Astrocyte of the spinal cord (primary cell): ENCODE measurements around the gene ITGA11.

Experiments
- DNase-seq: peaks from one replicate; pipeline ENCODE4 v3.0.0; 2011; ENCODE audit warnings: low read depth, low spot score
- H3K4me3 ChIP-seq: 2 replicates; pipeline ENCODE4 v1.5.1; 2011; ENCODE audit warnings: low read depth, mild to moderate bottlenecking, low read length, moderate library complexity
- CTCF ChIP-seq: IDR thresholded peaks from 2 replicates; pipeline ENCODE4 v1.5.1; 2012; ENCODE audit warnings: low read depth, mild to moderate bottlenecking, low read length, inconsistent platforms
- in situ Hi-C: cut with HindIII; loops from 2 replicates; pipeline ENCODE4 v1.10.0; 2017; ENCODE audit warnings: low sequenced_read_pairs

Gene ITGA11

DNA sequence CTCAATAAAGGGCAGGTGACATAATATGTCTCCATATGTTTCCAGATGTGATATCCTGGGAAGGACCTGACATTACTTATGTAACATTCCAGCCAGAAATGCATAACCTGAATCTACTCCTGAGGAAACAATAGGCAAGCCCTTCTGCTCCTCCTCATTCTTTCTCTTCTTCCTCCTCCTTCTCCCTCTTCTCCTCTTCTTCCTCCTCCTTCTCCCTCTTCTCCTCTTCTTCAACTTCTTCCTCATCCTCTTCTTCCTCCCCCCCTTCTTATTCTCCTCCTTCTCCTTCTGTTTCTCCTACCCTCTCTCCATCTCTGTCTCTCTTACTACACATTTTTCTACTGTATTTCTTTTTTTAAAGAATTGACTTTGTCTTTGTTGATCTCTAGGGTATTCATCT, 43.5 kb upstream of the ITGA11 start:
- in situ Hi-C loops, result no loop called here
- no peak overlapping the region for H3K4me3 ChIP-seq
- no peak for DNase-seq
- no peak for TF ChIP-seq CTCF

DNA sequence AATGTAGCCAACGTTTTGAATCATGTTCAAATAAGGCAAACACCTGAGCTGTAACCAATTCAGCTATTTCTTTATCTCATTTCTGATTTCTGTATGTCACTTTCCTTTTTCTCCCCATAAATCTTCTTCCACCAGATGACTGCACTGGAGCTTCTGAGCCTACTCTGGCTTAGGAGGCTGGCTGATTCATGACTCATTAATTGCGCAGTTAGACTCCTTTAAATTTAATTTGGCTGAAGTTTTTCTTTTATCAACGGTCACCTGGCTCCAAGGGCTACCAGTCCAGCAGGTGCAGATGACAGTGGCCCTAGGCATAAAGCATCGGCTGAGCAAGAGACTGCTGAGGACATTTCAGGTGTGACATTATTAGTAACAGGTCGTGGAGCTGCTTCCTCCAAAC, 39.6 kb upstream of the ITGA11 start:
- no peak for DNase-seq
- H3K4me3 ChIP-seq, result no peak overlapping the region
- in situ Hi-C loops, result no loop called here
- TF ChIP-seq CTCF, result no peak

- no peak overlapping the region for H3K4me3 ChIP-seq
- in situ Hi-C loops, result no loop called here
- DNase-seq, result no peak
- TF ChIP-seq CTCF, result no peak
These were observed 39.0 kb upstream of the ITGA11 start for GRCh38 chr15:68470976-68471375.

DNA sequence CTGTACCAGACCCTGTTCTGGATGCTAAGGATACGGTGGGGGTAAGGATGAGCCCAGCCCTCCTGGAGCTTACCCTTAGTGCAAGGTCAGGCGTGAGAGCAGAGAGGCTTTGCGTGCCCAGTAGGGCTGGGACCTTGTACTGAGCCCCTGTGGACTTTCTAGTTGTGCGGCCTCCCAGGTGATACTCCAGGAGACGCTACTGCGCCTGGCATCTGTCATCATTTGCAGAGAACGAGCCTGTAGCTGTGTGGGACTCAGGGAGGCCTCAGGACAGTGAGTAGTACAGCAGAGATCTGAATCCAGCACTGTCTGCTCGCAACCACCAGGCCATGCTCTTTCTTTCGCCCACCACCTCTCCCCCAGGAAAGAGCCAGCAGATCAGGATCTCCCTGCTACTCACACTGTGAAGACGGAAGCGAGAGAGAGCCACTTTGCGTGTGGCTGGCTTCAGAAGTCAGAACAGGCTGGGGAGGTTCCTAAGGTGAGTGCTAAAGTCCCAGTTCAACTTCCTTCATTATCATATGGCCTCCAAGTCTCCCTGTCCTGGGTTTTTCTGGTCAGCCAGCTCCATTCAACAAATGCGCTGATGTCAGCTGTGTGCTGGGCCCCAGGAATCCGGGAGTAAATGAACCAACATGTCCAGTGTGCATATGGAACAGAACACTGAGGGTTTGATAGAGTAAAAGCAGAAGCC, 38.2 kb upstream of the ITGA11 start:
- in situ Hi-C loops, result no loop called here
- no peak overlapping the region for H3K4me3 ChIP-seq
- DNase-seq, result no peak
- TF ChIP-seq CTCF, result no peak

DNA sequence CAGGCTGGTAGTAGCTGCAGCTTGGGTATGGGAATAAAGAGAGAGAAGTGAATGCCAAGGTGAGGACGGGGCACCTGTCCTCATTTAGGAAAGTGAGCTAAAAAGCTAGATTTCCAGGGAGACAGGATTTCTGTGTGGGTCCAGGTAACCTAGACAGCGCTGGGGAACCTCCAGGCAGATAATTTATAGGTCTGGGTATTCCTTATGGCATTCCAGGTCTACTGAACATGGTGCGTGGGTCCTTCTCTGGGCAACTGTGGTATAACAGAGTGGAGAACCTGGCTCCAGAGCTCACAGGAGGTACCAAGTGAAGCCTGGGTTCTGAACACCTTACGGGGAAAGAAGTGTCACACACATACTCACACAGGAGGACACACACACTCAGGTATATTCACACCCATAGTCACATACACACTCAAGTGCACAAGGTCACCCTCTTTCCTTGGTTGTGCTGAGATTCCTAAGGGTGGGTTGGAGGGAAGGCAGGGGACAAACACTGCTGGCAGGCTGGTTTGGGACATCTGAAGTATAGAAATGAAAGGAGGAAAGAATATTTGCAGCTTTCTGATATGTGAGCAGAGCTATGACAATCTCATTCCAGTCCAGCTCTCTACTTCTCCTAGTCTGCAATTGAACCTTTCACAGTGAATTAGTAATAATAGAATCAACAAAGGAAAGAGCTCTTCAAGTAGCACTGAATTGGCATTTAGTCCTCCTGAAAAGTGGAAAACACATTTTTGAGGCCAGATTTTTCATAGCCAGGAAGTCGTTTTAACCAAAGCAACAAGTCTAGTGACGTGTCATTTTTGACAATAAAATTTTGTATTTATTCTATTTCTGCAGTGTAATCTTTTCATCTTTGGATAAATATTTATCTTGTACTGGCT, 37.4 kb upstream of the ITGA11 start:
- in situ Hi-C loops, result no loop called here
- H3K4me3 ChIP-seq, result no peak overlapping the region
- no peak for TF ChIP-seq CTCF
- DNase-seq, result peak; percentile 58

GRCh38 chr15:68466876-68467275, 34.9 kb upstream of the ITGA11 start:
- in situ Hi-C loops, result no loop called here
- no peak for TF ChIP-seq CTCF
- DNase-seq, result no peak
- no peak overlapping the region for H3K4me3 ChIP-seq
